H1 (cell line): ENCODE data around the gene GRHL3. TPM values are rescaled to one million over a fixed set of nuclear protein-coding genes. Genes with fewer than 3 reads are reported as not detected.
A peak's percentile ranks its signal among the peaks of the same experiment; 100 is the strongest.

Source experiments
- CTCF ChIA-PET: fragments of 300-600 bp; sonication (Branson Sonifier 250); formaldehyde crosslinking; loops from one replicate; lab custom pipeline; 2021; ENCODE audit not compliant: partially characterized antibody; lab: Charles Lee
- POLR2A ChIA-PET: fragments of 300-600 bp; sonication (Branson Sonifier 250); formaldehyde crosslinking; loops from one replicate; lab custom pipeline; 2021; ENCODE audit warnings: inconsistent platforms; ENCODE audit not compliant: partially characterized antibody; lab: Charles Lee
- DNase-seq, 2 experiments: peaks; one replicate each; pipeline versions ENCODE4 v3.0.0 to v3.0.0-alpha.2; 2010 to 2022; ENCODE audit warnings: low spot score in 2 of 2, low read depth in 1 of 2, mixed read lengths in 1 of 2
- FAIRE-seq: peaks from 2 replicates; lab custom pipeline; 2011; peaks lifted over from hg19 to GRCh38; lab: Jason Lieb, UNC
- H2AFZ ChIP-seq: 2 replicates; pipeline ENCODE4 v1.8.1; 2012; ENCODE audit warnings: low read length, inconsistent platforms
- H2AK5ac ChIP-seq: 2 replicates; pipeline ENCODE4 v1.6.1; 2013; ENCODE audit warnings: low read depth, low read length
- H2BK120ac ChIP-seq: replicated peaks from 2 replicates; pipeline ENCODE3; 2013; ENCODE audit warnings: low read depth, low read length, inconsistent platforms
- H2BK12ac ChIP-seq: 2 replicates; pipeline ENCODE4 v1.6.1; 2013; ENCODE audit warnings: low read depth, low read length
- H2BK15ac ChIP-seq: 2 replicates; pipeline ENCODE4 v1.6.1; 2013; ENCODE audit warnings: low read length
- H2BK20ac ChIP-seq: 2 replicates; pipeline ENCODE4 v1.6.1; 2013; ENCODE audit warnings: low read length
- H2BK5ac ChIP-seq: 2 replicates; pipeline ENCODE4 v1.6.1; 2013; ENCODE audit warnings: low read depth, low read length
- H3K14ac ChIP-seq: 2 replicates; pipeline ENCODE4 v1.6.1; 2013; ENCODE audit warnings: inconsistent platforms; ENCODE audit not compliant: insufficient read length
- H3K18ac ChIP-seq: 2 replicates; pipeline ENCODE4 v1.6.1; 2013; ENCODE audit warnings: low read length; ENCODE audit errors: extremely low read depth
- H3K23ac ChIP-seq: 2 replicates; pipeline ENCODE4 v1.6.1; 2013; ENCODE audit warnings: inconsistent platforms; ENCODE audit not compliant: insufficient read length
- H3K23me2 ChIP-seq: 2 replicates; pipeline ENCODE4 v1.6.1; 2013; ENCODE audit warnings: low read depth, low read length
- H3K27ac ChIP-seq: 2 replicates; pipeline ENCODE4 v1.6.1; 2011; ENCODE audit warnings: low read depth, low read length, inconsistent platforms
- H3K27me3 ChIP-seq, 4 experiments: replicated peaks in 1 of 4; 1 replicate in 1 of 4; 2 replicates in 3 of 4; pipeline versions ENCODE4 v1.6.1 to v1.8.1; 2011 to 2013; ENCODE audit warnings: low read length in 3 of 4, mild to moderate bottlenecking in 3 of 4, inconsistent platforms in 2 of 4, mixed read lengths in 2 of 4, moderate library complexity in 1 of 4; ENCODE audit not compliant: control insufficient read depth in 3 of 4, insufficient read depth in 3 of 4; ENCODE audit errors: extremely low read depth in 1 of 4
- H3K36me3 ChIP-seq, 4 experiments: 2 replicates each; pipeline versions ENCODE4 v1.6.1 to v1.8.1; 2011 to 2013; ENCODE audit warnings: mild to moderate bottlenecking in 4 of 4, low read length in 3 of 4, moderate library complexity in 2 of 4, control low read depth in 1 of 4, inconsistent platforms in 1 of 4; ENCODE audit not compliant: insufficient read depth in 4 of 4, control insufficient read depth in 2 of 4
- H3K4ac ChIP-seq: replicated peaks from 2 replicates; pipeline ENCODE3; 2013; ENCODE audit warnings: low read length, low read depth, mixed read lengths, inconsistent platforms; ENCODE audit not compliant: insufficient read length
- H3K4me1 ChIP-seq, 4 experiments: replicated peaks in 1 of 4; 1 replicate in 1 of 4; 2 replicates in 3 of 4; pipeline versions ENCODE4 v1.6.1 to v1.8.1; 2011 to 2013; ENCODE audit warnings: low read length in 3 of 4, inconsistent platforms in 2 of 4, mixed read lengths in 1 of 4; ENCODE audit not compliant: insufficient read depth in 4 of 4, control insufficient read depth in 3 of 4
- H3K4me2 ChIP-seq, 2 experiments: 2 replicates each; pipeline versions ENCODE4 v1.6.1 to v1.8.1; 2011 to 2013; ENCODE audit warnings: low read depth in 2 of 2, low read length in 2 of 2, control low read depth in 1 of 2, inconsistent platforms in 1 of 2, mild to moderate bottlenecking in 1 of 2; ENCODE audit not compliant: insufficient read depth in 1 of 2
- H3K4me3 ChIP-seq, 4 experiments: fragments of 200-600, 300-600 bp in 1 of 4; sonication (generic), shearing (Covaris generic), sonication (Bioruptor Twin) in 1 of 4; 2 replicates each; pipeline versions ENCODE4 v1.5.1 to v1.8.1; 2011 to 2016; ENCODE audit warnings: low read length in 4 of 4, low read depth in 3 of 4, control low read depth in 2 of 4, inconsistent platforms in 2 of 4, mild to moderate bottlenecking in 2 of 4, mixed read lengths in 1 of 4, moderate library complexity in 1 of 4; ENCODE audit not compliant: insufficient read depth in 2 of 4; ENCODE audit errors: extremely low read depth in 1 of 4
- H3K56ac ChIP-seq: replicated peaks from 2 replicates; pipeline ENCODE3; 2013; ENCODE audit warnings: low read depth, mild to moderate bottlenecking, mixed read lengths, low read length, inconsistent platforms; ENCODE audit not compliant: insufficient read length
- H3K79me1 ChIP-seq: 2 replicates; pipeline ENCODE4 v1.6.1; 2013; ENCODE audit warnings: low read depth, low read length, control low read depth
- H3K79me2 ChIP-seq, 2 experiments: 2 replicates each; pipeline versions ENCODE4 v1.6.1 to v1.8.1; 2012 to 2013; ENCODE audit warnings: low read length in 2 of 2, mild to moderate bottlenecking in 2 of 2, inconsistent platforms in 1 of 2; ENCODE audit not compliant: insufficient read depth in 2 of 2, control insufficient read depth in 1 of 2
- H3K9ac ChIP-seq, 4 experiments: replicated peaks in 1 of 4; 1 replicate in 1 of 4; 2 replicates in 3 of 4; pipeline versions ENCODE4 v1.6.1 to v1.8.1; 2011 to 2013; ENCODE audit warnings: low read depth in 3 of 4, low read length in 3 of 4, control low read depth in 2 of 4, mild to moderate bottlenecking in 2 of 4, moderate library complexity in 2 of 4, inconsistent platforms in 1 of 4; ENCODE audit errors: extremely low read depth in 1 of 4
- H3K9me3 ChIP-seq, 2 experiments: 2 replicates each; pipeline versions ENCODE4 v1.6.1 to v1.8.1; 2012 to 2013; ENCODE audit warnings: mild to moderate bottlenecking in 2 of 2, moderate library complexity in 2 of 2, control low read depth in 1 of 2, inconsistent platforms in 1 of 2, low read depth in 1 of 2, low read length in 1 of 2, mixed read lengths in 1 of 2; ENCODE audit not compliant: insufficient read depth in 2 of 2
- H4K20me1 ChIP-seq, 2 experiments: replicated peaks in 1 of 2; 2 replicates each; pipeline versions ENCODE3 to v1.8.1; 2011 to 2013; ENCODE audit warnings: inconsistent platforms in 2 of 2, low read length in 2 of 2, mild to moderate bottlenecking in 1 of 2; ENCODE audit not compliant: insufficient read depth in 2 of 2, control insufficient read depth in 1 of 2
- H4K5ac ChIP-seq: 2 replicates; pipeline ENCODE4 v1.6.1; 2013; ENCODE audit warnings: low read length, low read depth, mixed read lengths, inconsistent platforms; ENCODE audit not compliant: insufficient read length
- H4K8ac ChIP-seq: 2 replicates; pipeline ENCODE4 v1.8.0; 2013; ENCODE audit warnings: mild to moderate bottlenecking, moderate library complexity, low read length, inconsistent platforms; ENCODE audit not compliant: insufficient read depth; ENCODE audit errors: extremely low read depth
- H4K91ac ChIP-seq: replicated peaks from 2 replicates; pipeline ENCODE3; 2013; ENCODE audit warnings: low read length, mixed read lengths, inconsistent platforms; ENCODE audit not compliant: insufficient read length
- CHD1 ChIP-seq: IDR thresholded peaks from 2 replicates; pipeline ENCODE4 v1.6.1; 2012; ENCODE audit warnings: low read depth, low read length, improper control_type of control experiment
- KDM1A ChIP-seq: fragments of 200-600, 300-600 bp; sonication (generic); IDR thresholded peaks from 2 replicates; pipeline ENCODE4 v1.7.1; 2016; ENCODE audit warnings: mild to moderate bottlenecking, low read length, borderline replicate concordance
- KDM4A ChIP-seq: IDR thresholded peaks from one replicate; pipeline ENCODE4 v1.7.1; 2012; ENCODE audit warnings: low read depth, mild to moderate bottlenecking, moderate library complexity, low read length, inconsistent platforms; ENCODE audit not compliant: severe bottlenecking
- SIN3A ChIP-seq, 2 experiments: IDR thresholded peaks in 1 of 2; conservative IDR thresholded peaks in 1 of 2; 2 replicates each; pipeline ENCODE4 v1.6.1; 2011 to 2012; ENCODE audit warnings: low read length in 2 of 2, improper control_type of control experiment in 1 of 2, low read depth in 1 of 2, mild to moderate bottlenecking in 1 of 2
- SIX5 ChIP-seq: IDR thresholded peaks from 2 replicates; pipeline ENCODE4 v1.6.1; 2011; ENCODE audit warnings: mild to moderate bottlenecking, low read depth, low read length
- TCF12 ChIP-seq: IDR thresholded peaks from 2 replicates; pipeline ENCODE4 v1.6.1; 2011; ENCODE audit warnings: low read depth, mild to moderate bottlenecking, low read length
- WGBS, 2 experiments: shearing (Covaris generic) in 1 of 2; methylation state at CpG; one replicate each; pipeline versions ENCODE4 v1.1.6 to v1.1.7; 2013 to 2015; ENCODE audit warnings: low lambda C conversion rate in 2 of 2, mixed read lengths in 2 of 2, inconsistent platforms in 1 of 2, low coverage in 1 of 2, missing lambda C conversion rate in 1 of 2; ENCODE audit not compliant: insufficient replicate concordance in 2 of 2, insufficient coverage in 1 of 2, insufficient read length in 1 of 2; ENCODE audit errors: extremely low coverage in 1 of 2, missing lambda C conversion rate in 1 of 2; 5-methylcytosine and 5-hydroxymethylcytosine counted together
- polyA plus RNA-seq, 7 experiments: library from polyadenylated mRNA; depleted of rRNA in 3 of 7; stranded (reverse) in 5 of 7; unstranded in 2 of 7; fragments of >200 nt in 5 of 7; fragments of 200-250 nt in 2 of 7; gene quantifications; 1 replicate in 5 of 7; 2 replicates in 1 of 7; 4 replicates in 1 of 7; pipeline versions ENCODE4 v1.2.1 to v1.2.3, GENCODE V29; 2011 to 2013; ENCODE audit warnings: missing spikeins in 2 of 7, mixed read lengths in 2 of 7
- total RNA-seq: library from RNA; stranded (reverse); fragmentation: NEBNext Ultra II Directional; extraction: Animal tissue kit (Norgen Biotek cat#: 25700); gene quantifications from 2 replicates; pipeline ENCODE4 v1.2.1, GENCODE V29; 2021

Gene GRHL3
- total and polyA plus RNA-seq, 2 of the 8 experiments (the other 6 are each of a cell fraction or from before 2014, with no cell fraction given), result 0.80 to 1.8 TPM

DNA sequence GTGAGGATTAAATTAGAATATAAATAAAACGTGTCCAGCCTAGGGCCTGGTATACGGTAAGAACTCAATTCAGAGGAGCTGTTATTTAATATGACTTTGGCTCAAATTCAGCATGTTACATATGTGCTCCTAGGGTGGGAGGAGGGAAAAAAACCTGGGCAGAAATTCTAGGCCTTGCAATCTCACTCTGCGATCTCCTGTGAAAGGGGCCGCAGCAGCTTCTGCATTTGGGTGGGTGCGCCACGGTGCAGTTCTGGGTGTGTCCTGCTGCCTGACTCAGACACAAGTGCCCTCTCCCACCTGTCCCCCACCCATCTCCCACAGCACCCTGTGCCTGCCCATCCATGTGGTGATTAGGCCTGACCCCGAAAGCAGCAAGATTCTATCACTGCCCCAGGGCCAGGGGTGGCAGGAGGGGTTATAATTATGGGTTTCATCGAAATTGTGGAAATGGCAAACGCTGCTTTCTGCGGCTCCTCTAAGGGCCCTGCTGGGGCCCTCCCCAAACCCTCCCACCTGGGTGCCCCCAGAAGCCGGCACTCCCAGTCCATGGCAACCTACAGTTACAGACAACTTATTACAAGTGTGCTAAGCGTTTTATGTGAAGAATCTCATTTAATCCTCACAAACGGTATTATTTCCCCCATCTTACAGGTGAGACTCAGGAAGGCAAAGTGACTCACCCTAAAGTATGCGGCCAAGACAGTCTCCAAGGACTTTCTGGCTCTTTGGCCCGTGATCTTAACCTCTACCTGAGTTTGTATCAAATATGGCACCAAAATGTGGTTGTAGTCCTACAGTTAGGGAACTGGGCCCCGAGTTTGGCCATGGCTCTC lies 25.5 kb upstream of the GRHL3 start:
- Histone ChIP-seq H3K56ac (no peak overlapping the region), H3K4me3 (no peak overlapping the region), H4K5ac (no peak overlapping the region), H3K23ac (no peak overlapping the region), H3K14ac (no peak overlapping the region), H4K91ac (peak overlapping the region; percentile 26), H3K79me1 (no peaks in the 10 kb centered on the region), H3K4me2 (no peak overlapping the region), H2AFZ (0 out of 2 replicates have a peak overlapping the region, but pooled peaks have one; percentile 66), H3K27me3 (no peaks in the 10 kb centered on the region), H3K4ac (no peak overlapping the region), H2AK5ac (no peak overlapping the region), H2BK120ac (no peak overlapping the region), H2BK5ac (no peak overlapping the region; the same call in 1 of the 2 replicates), H3K9ac (no peak overlapping the region), H3K79me2 (no peaks in the 10 kb centered on the region), H4K20me1 (no peaks in the 10 kb centered on the region), H2BK15ac (peak overlapping the region; percentile 54; the same call in 1 of the 2 replicates), H3K36me3 (no peaks in the 10 kb centered on the region), H3K27ac (no peak overlapping the region), H3K9me3 (no peaks in the 10 kb centered on the region), H2BK20ac (peak overlapping the region; percentile 24; the same call in 1 of the 2 replicates), H4K8ac (no peak overlapping the region), H2BK12ac (no peak overlapping the region), H3K18ac (no peak overlapping the region), H3K23me2 (no peaks in the 10 kb centered on the region), H3K4me1 (peaks cover 2 to 18% (median 7%) of the 10 kb centered on the region in 4 experiments; a peak in 6 of 7 replicates)
- FAIRE-seq, result no peak
- POLR2A ChIA-PET, result interaction anchor here (1.5 kb wide), 1 partner anchor 143 kb away, joined by 4 read pairs; no protein-coding TSS in a partner anchor
- CTCF ChIA-PET, result interaction anchor here (0.9 to 5.7 kb wide), 10 partner anchors 8 to 97 kb away, joined by 3 to 28 read pairs (median 4); no protein-coding TSS in a partner anchor
- WGBS, 2 experiments, result 92% methylated on average over 16 of the region's 16 CpGs; no CpG with 5 or more reads in 1 of the 2 experiments
- no peak for DNase-seq
- TF ChIP-seq CHD1 (no peak), SIX5 (no peak), SIN3A (conservative IDR thresholded peaks at IDR 0.05 in 1 of 2, IDR thresholded peaks at IDR 0.05 in 1 of 2; ENCODE audit: low read depth in 1 of 2, low read length in 2 of 2) (no peak), TCF12 (no peak), KDM1A (no peak), KDM4A (no peak)
